Superior temporal gyrus (tissue), 1 donor: ENCODE data around the gene SLC15A1.
"Not testable (repeated sequence)": the region's sequence is repeated elsewhere in the genome, so short reads cannot be mapped to it uniquely, and the experiment has no call there.

Experiments
- DNase-seq: peaks from one replicate; pipeline ENCODE4 v3.0.0-alpha.2; 2016; ENCODE audit errors: extremely low spot score

SLC15A1 gene

DNA sequence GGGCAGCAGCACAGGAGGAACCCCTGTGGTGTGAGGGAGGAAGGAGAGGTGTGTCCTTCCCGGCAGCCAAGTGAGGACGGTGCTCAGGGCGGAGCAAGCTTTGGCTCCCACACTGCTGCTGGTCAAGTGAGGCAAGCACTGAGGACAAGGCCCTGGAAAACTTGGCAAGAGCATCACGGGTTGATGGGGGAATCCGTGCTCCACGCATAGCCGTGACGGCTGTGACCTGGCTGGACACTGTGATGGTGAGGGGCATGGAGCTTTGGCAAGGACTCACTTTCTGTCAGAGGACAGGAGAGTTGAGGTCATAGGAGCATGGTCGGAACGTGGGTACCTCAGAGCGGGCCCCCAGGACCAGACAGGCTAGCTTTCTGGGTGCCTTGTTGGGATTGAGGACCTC lies 29.0 kb upstream of the SLC15A1 start:
- DNase-seq, result no peak

DNA sequence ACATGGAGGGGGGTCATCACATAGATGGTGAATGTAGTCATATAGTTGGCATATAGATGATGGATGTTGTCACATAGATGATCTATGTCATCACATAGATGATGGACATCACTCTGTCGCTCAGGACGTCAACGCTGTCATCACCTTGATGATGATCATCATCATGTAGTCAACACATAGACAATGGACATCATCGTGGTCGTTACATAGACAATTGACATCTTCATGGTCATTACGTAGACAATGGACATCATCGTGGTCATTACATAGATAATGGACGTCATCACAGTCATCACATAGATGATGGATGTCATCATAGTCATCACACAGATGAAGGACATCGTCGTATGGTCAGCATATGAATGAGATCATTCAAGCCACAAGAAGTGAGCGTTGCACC lies 28.6 kb upstream of the SLC15A1 start:
- no peak for DNase-seq

DNA sequence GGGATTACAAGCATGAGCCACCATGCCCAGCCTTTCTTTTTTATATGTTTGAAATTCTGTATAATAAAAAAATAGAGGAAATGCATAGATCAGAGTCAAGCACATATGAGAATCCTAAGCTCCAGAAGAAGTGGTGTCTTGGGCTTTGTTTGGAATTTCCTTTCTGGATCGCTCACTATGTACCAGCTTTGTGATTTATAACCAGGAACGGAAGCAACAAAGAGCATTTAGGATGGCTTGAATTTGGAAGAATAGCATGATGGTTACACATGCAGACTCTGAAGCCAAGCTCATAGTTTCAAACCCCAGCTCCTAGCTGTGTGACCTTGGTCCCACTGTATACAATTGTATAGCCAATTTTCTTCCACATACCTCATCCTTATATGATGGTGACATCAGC lies 28.0 kb upstream of the SLC15A1 start:
- DNase-seq, result no peak

DNA sequence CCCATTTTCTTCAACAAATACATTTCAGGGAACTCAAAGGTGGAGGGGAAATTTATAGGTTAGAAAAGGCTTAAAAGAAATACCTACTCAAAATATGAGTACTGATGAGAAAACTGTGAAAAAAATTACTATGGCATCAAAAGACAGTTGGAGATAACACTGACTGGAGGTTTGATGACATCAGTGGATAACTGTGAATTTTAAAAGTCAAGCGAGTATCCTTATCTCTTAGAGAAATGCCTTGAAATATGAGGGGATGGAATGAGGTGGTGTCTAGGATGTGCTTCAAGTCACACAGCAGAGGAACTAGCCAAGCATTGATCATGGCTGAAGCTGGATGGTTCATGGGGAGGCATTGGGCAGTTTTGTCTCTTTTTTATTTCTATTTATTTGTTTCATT lies 27.2 kb upstream of the SLC15A1 start:
- DNase-seq, result no peak

GRCh38 chr13:98778749-98779148 lies 26.3 kb upstream of the SLC15A1 start:
- DNase-seq, result no peak

GRCh38 chr13:98776644-98777043 lies 24.2 kb upstream of the SLC15A1 start:
- DNase-seq, result no peak

GRCh38 chr13:98775844-98776598 lies 23.5 kb upstream of the SLC15A1 start:
- DNase-seq, result no peak

GRCh38 chr13:98775386-98775785 lies 22.9 kb upstream of the SLC15A1 start:
- DNase-seq, result no peak

GRCh38 chr13:98774776-98775175 lies 22.3 kb upstream of the SLC15A1 start:
- DNase-seq, result no peak

DNA sequence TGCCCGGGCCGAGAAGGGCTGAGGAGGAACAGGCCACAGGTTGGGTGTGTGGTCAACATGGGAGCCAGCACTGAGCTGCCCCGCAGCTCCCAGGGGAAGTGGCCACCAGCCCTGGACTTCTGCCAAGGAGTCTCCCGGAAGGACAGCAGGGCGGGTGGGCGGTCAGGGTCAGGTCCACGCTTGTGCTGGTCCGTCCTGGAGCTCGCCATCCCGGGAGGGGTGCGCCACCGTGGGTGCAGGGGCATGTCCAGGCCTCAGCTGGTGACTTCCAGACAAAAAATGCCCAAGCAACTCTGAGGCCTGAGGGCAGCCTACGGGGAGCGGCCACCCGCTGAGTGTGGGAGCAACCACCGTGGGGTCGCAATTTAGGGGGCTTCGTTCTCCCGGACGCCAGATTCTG lies 21.4 kb upstream of the SLC15A1 start:
- no peak for DNase-seq

DNA sequence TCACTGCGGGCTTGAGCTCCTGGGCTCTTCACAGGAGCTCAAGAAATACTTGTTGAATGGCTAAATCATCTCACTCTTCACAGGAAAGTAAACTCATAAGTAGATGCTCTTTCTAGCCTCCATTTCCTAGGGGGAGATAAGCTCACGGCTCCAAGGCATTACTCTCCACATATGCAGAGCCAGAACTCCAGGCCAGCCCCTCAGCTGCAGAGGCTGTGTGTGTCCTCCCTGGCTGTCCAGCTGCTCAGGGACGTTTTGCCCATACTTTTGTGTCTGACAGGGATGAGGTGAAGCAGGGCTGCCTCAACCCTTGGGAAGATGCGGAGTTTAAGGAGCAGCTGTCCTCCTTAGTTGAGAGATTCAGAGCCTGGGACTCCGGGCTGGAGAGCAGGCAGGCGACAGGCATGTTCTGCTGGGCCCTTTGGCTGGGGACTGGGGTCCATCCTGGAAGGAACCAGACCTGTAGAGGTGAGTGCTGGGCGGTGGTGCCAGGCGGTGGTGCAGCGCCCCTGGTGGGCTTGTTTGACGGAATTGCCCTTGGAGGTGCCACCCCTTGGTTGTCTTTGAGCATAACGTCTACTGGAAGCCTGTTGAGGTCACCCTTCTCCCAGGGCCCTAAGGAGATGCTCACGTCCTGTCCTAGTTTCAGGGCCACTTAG lies 20.5 kb upstream of the SLC15A1 start:
- DNase-seq, result no peak

DNA sequence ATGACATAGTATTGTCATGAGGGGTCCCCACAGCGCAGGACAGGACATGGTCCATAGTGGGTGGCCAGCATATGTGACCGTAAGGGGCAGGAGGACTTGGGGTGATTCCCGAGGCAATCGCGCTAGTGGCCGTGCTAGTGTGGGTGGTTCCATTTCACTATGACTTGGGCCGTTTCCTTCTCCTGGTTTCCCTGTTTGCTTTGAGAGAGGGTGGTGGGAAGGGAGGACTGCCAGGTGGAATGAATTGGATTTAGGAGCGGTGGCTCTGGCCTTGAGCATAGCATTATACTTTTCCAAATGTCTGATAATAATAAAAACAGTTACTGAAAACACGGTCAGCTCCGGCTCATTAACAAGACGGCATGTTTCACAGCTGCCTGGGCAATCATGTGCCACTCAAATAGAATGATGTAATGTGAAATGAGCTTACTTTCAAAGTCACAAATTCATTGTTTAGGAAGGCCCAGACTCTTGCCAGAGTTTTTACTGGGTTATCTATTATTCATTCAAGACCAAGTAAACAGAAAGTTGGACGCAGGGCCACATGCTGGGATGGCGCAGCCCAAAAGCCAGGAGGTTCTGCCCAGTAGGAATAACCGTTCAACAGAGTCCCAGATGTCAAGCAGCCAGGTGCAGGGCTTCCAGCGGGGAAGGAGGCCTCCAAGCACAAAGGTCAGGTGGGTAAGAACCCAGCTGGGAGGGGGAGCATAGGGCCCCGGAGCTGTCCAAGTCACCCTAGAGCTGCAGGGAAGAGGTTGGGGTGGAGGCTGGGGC lies 19.6 kb upstream of the SLC15A1 start:
- no peak for DNase-seq

- no peak for DNase-seq
Measured at GRCh38 chr13:98769736-98770135, 17.3 kb upstream of the SLC15A1 start.

GRCh38 chr13:98768522-98768921 lies 16.1 kb upstream of the SLC15A1 start:
- DNase-seq, result no peak

- DNase-seq, result no peak
Measured at GRCh38 chr13:98766697-98767096, 14.2 kb upstream of the SLC15A1 start.

- no peak for DNase-seq
Measured at GRCh38 chr13:98765996-98766519, 13.6 kb upstream of the SLC15A1 start.

- no peak for DNase-seq
Measured at GRCh38 chr13:98761986-98762616, 9.6 kb upstream of the SLC15A1 start.

DNA sequence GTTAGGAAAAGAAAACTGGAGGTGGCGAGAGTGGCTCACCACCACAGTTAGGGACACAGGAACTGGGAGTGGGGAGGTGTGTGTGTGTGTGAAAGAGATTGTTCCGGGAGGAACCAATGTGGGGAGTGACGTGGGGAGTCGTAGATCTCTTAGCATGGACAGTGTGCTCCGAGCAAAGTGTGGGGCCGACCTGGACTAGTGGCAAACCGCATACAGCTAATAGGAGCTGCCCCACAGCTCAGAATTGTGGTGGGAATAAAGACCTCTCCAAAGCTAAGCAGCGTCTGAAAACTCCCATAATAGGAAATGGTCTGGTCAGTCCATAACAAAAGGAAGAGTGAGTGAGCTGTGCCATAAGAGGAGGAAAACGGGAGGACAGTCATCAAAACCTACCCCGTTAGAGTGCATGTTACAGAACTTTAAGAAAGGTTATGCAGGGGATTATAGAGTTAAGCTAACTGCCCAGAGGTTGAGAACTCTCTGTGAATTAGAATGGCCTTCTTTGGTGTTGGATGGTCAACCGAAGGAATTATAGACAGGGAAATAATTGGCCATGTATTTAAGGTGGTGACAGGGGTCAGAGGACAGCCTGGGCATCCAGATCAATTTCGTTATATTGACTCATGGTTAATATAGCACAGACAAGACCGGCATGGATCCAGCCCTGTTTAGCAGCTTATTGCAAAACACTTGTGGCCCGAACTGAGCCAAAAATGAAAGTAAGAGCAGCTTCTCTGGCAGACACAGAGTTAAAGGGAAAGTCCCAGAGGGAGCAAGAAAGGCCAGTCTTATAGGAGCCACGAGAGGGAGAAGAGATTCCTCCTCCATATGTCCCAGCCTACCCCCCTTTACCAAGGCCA lies 8.9 kb upstream of the SLC15A1 start:
- DNase-seq, result no peak

GRCh38 chr13:98755729-98756128 lies 3.3 kb upstream of the SLC15A1 start:
- DNase-seq, result no peak

DNA sequence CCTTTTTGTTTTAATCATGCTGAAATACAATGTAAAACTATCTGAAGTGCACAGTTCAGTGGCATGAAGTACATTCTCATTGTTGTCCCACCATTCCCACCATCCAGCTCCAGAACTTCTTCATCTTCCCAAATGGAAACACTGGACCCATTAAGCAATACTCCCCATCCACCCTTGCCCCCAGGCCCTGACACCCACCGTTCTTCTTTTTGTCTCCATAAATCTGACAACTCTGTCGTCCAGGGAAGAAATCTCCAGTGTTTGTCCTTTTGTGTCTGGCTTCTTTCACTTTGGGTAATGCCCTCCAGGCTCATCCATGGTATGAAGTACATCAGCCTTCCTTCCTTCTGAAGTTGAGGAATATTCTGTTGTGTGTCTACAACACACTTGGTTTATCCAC lies 2.6 kb upstream of the SLC15A1 start:
- no peak for DNase-seq

- not testable (repeated sequence) for DNase-seq
Measured at GRCh38 chr13:98754468-98754867, 2.0 kb upstream of the SLC15A1 start.
